Measurements from ENCODE around the gene XIRP2.

XIRP2 gene

GRCh38 chr2:166888180-166888579, at the start of gene XIRP2:
XIRP2 (plus strand) TSS chr2:166888480; CDS start chr2:166903483, 15,003 bp downstream.
- in situ Hi-C loops (cut with MboI; ENCODE audit: low sequenced_read_pairs, unreplicated experiment): no loop called here
- no peak for TF ChIP-seq CTCF (IDR thresholded peaks at IDR 0.05; ENCODE audit: borderline replicate concordance, control extremely low read depth, extremely low read depth, insufficient read depth, missing control alignments)

DNA sequence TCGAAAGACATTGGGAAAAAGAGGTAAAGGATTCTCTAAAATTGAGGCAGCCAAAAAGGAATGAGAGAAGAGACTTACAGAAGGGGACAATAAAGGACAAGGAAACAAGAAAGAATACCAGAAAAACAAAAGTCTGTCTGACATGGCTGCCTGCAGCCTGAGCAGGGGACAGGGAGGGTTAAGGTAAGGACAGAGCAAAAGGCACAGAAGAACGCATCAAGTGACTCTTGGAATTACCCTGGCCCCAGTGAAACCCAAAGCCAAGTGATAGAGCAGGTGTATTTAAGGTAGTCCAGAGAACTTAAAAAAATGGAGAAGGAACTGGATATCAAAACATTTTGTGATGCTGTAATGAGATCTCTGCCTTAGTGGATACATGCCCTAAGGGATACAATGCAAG, 47.1 kb upstream of the XIRP2 start:
- in situ Hi-C loops (cut with MboI; ENCODE audit: low sequenced_read_pairs, unreplicated experiment): no loop called here
- DNase-seq (ENCODE audit: low spot score): no peak

More at GRCh38 chr2:166888180-166888579, at the start of gene XIRP2:
- no peak for DNase-seq (ENCODE audit: low spot score)

DNA sequence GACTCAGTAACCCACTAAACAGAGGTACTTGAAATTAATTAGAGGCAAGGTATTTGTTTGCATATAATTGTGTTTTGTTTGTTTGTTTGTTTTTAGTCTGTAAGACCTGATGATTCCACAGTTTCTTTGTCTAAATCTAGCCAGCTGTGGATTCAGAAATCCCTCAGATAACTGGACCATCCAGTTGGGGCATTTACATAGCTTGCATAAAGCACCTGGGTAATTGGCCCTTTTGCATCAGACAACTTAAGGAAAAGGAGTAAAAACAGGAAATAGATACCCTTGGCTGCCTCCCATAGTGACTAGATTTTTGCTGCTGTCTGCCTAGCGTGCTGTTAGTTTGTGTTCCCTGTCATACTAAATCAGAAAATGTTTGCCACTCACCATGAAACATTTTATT, 46.6 kb upstream of the XIRP2 start:
- TF ChIP-seq CTCF (IDR thresholded peaks at IDR 0.05; ENCODE audit: borderline replicate concordance, control extremely low read depth, extremely low read depth, insufficient read depth, missing control alignments): no peak
- DNase-seq (ENCODE audit: low spot score): no peak
- in situ Hi-C loops (cut with MboI; ENCODE audit: low sequenced_read_pairs, unreplicated experiment): no loop called here

More for the DNA sequence above, 47.1 kb upstream of the XIRP2 start:
- no peak for TF ChIP-seq CTCF (IDR thresholded peaks at IDR 0.05; ENCODE audit: borderline replicate concordance, control extremely low read depth, extremely low read depth, insufficient read depth, missing control alignments)

GRCh38 chr2:166844111-166844510, 44.2 kb upstream of the XIRP2 start:
- in situ Hi-C loops (cut with MboI; ENCODE audit: low sequenced_read_pairs, unreplicated experiment): no loop called here
- DNase-seq (ENCODE audit: low spot score): no peak
- TF ChIP-seq CTCF (IDR thresholded peaks at IDR 0.05; ENCODE audit: borderline replicate concordance, control extremely low read depth, extremely low read depth, insufficient read depth, missing control alignments): no peak

DNA sequence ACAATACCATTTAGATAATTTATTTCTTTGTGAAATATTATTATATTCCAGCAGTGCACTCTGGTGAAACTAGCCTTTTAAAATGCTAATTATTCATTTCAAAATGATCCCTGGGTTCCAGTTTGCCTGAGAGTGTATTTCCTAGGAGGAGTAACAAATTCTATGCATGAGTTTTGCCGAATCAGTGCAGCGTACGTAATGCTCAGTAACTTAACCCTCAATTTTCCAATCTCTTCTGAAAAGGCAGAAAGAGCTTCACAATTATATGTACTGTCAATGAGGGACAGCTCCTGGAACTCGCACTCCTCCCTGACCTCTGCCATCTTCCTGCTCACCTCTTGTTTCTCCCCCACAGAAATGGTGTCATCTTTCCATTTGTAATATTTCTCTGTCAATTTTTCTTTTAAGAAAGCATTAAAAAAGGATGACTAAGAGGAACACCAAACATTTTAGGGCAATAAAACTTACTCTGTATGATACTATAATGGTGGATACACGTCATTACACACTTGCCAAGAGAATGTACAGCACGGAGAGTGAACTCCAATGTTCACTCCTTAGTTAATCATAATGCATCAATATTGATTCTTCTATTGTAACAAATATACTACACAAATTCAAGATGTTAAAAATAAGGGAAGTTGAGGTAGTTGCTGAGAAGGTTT, 25.7 kb upstream of the XIRP2 start:
- no peak for TF ChIP-seq CTCF (IDR thresholded peaks at IDR 0.05; ENCODE audit: borderline replicate concordance, control extremely low read depth, extremely low read depth, insufficient read depth, missing control alignments)
- no peak for DNase-seq (ENCODE audit: low spot score)
- in situ Hi-C loops (cut with MboI; ENCODE audit: low sequenced_read_pairs, unreplicated experiment): no loop called here

DNA sequence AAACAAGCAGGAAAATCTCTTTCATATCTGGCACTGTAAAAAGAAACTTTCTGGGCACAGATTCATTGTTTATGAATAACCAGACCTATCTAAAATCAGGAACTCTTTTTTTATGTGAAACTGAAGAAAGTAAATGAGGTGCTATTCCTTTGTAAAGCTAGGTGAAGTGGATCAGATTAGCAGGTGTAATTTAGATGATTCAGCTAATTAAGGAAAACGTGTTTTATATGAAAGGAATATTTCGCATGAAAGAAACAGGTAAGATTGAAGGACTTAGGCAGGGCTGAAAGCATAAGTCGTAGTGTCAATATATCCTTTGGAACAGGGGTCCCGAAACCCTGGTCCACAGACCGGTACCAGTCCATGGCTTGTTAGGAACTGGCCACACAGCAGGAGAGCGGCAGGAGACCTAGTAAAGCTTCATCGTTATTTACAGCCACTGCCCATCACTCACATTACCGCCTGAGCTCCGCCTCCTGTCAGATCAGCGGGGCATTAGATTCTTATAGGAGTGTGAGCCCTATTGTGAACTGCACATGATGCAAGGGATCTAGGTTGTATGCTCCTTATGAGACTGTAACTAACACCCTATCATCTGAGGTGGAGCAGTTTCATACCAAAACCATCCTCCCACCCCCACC, 20.3 kb upstream of the XIRP2 start:
- in situ Hi-C loops (cut with MboI; ENCODE audit: low sequenced_read_pairs, unreplicated experiment): no loop called here
- no peak for DNase-seq (ENCODE audit: low spot score)
- TF ChIP-seq CTCF (IDR thresholded peaks at IDR 0.05; ENCODE audit: borderline replicate concordance, control extremely low read depth, extremely low read depth, insufficient read depth, missing control alignments): no peak

Measured in GM13976 (cell line).